IMR-90 (cell line): ENCODE measurements around the gene NES. TPM values are rescaled to one million over a fixed set of nuclear protein-coding genes. Genes with fewer than 3 reads are reported as not detected.

ENCODE experiments used
- ATAC-seq: fragments of 200-7000 bp; cut with Tn5 transposase; 2 replicates; pipeline ENCODE4 v1.9.1; 2020; ENCODE audit warnings: low read depth, mild to moderate bottlenecking, moderate library complexity
- BruUV-seq: library from RNA; stranded (reverse); fragments of 400-500 nt; replicated peaks from 2 replicates; lab custom pipeline; 2021; lab: Mats Ljungman, UMichigan
- CTCF ChIA-PET: fragments of 300-600 bp; formaldehyde crosslinking; extraction: SDS; loops from one replicate; lab custom pipeline; 2021; ENCODE audit warnings: antibody characterized with exemption; lab: Yijun Ruan, JAX
- POLR2A ChIA-PET: fragments of 300-600 bp; sonication (Branson Sonifier 250); formaldehyde crosslinking; loops from one replicate; lab custom pipeline; 2022; ENCODE audit warnings: antibody characterized with exemption; ENCODE audit not compliant: unreplicated experiment; lab: Charles Lee
- DNase-seq: peaks from one replicate; pipeline ENCODE4 v3.0.0; 2013
- H2AFZ ChIP-seq: replicated peaks from 2 replicates; pipeline ENCODE3; 2013; ENCODE audit warnings: low read length, mild to moderate bottlenecking; ENCODE audit not compliant: poor library complexity
- H2AK5ac ChIP-seq: 2 replicates; pipeline ENCODE4 v1.6.1; 2013; ENCODE audit warnings: low read depth, low read length, inconsistent platforms
- H2AK9ac ChIP-seq: replicated peaks from 2 replicates; pipeline ENCODE3; 2013; ENCODE audit warnings: mild to moderate bottlenecking, low read depth, low read length, moderate library complexity; ENCODE audit not compliant: poor library complexity
- H2BK120ac ChIP-seq: 2 replicates; pipeline ENCODE4 v1.6.1; 2013; ENCODE audit warnings: low read depth, low read length, inconsistent platforms
- H2BK15ac ChIP-seq: 3 replicates; pipeline ENCODE4 v1.6.1; 2013; ENCODE audit warnings: low read depth, low read length, inconsistent platforms
- H2BK20ac ChIP-seq: 2 replicates; pipeline ENCODE4 v1.6.1; 2013; ENCODE audit warnings: low read depth, mild to moderate bottlenecking, inconsistent platforms, low read length, moderate library complexity
- H2BK5ac ChIP-seq: 2 replicates; pipeline ENCODE4 v1.6.1; 2013; ENCODE audit warnings: mild to moderate bottlenecking, low read depth, low read length, inconsistent platforms; ENCODE audit not compliant: poor library complexity, severe bottlenecking
- H3K14ac ChIP-seq: replicated peaks from 2 replicates; pipeline ENCODE4 v1.6.1; 2013; ENCODE audit warnings: low read depth, low read length, inconsistent platforms
- H3K18ac ChIP-seq: 2 replicates; pipeline ENCODE4 v1.6.1; 2013; ENCODE audit warnings: low read depth, low read length, control low read depth
- H3K23ac ChIP-seq: 2 replicates; pipeline ENCODE4 v1.6.1; 2013; ENCODE audit warnings: low read depth, low read length, inconsistent platforms
- H3K27ac ChIP-seq: 2 replicates; pipeline ENCODE4 v1.5.1; 2013; ENCODE audit warnings: mild to moderate bottlenecking, control low read depth, low read length; ENCODE audit not compliant: insufficient read depth
- H3K27me3 ChIP-seq: 2 replicates; pipeline ENCODE4 v1.6.1; 2013; ENCODE audit warnings: low read length; ENCODE audit not compliant: control insufficient read depth, insufficient read depth
- H3K36me3 ChIP-seq: 2 replicates; pipeline ENCODE4 v1.6.1; 2013; ENCODE audit warnings: low read length, mixed read lengths; ENCODE audit not compliant: control insufficient read depth, insufficient read depth
- H3K4ac ChIP-seq: 2 replicates; pipeline ENCODE4 v1.6.1; 2013; ENCODE audit warnings: low read depth, low read length, inconsistent platforms
- H3K4me1 ChIP-seq: 2 replicates; pipeline ENCODE4 v1.6.1; 2013; ENCODE audit warnings: low read length, mixed read lengths; ENCODE audit not compliant: control insufficient read depth, insufficient read depth
- H3K4me2 ChIP-seq: 2 replicates; pipeline ENCODE4 v1.6.1; 2013; ENCODE audit warnings: low read depth, mild to moderate bottlenecking, control low read depth, low read length, moderate library complexity
- H3K4me3 ChIP-seq: 2 replicates; pipeline ENCODE4 v1.5.1; 2013; ENCODE audit warnings: low read depth, mild to moderate bottlenecking, control low read depth, low read length, moderate library complexity; ENCODE audit not compliant: insufficient read depth
- H3K56ac ChIP-seq: 2 replicates; pipeline ENCODE4 v1.6.1; 2013; ENCODE audit warnings: low read length, inconsistent platforms; ENCODE audit not compliant: insufficient read depth; ENCODE audit errors: extremely low read depth
- H3K79me1 ChIP-seq, 2 experiments: 2 replicates each; pipeline ENCODE4 v1.6.1; 2013; ENCODE audit warnings: low read length in 2 of 2, inconsistent platforms in 1 of 2, low read depth in 1 of 2
- H3K9ac ChIP-seq: 2 replicates; pipeline ENCODE4 v1.6.1; 2013; ENCODE audit warnings: low read depth, low read length, control low read depth
- H3K9me1 ChIP-seq: 2 replicates; pipeline ENCODE4 v1.6.1; 2013; ENCODE audit warnings: low read length, inconsistent platforms; ENCODE audit not compliant: insufficient read depth
- H3K9me3 ChIP-seq: 2 replicates; pipeline ENCODE4 v1.6.1; 2013; ENCODE audit warnings: low read length; ENCODE audit not compliant: control insufficient read depth, insufficient read depth
- H4K20me1 ChIP-seq: 2 replicates; pipeline ENCODE4 v1.6.1; 2013; ENCODE audit warnings: low read length, inconsistent platforms; ENCODE audit not compliant: insufficient read depth
- H4K5ac ChIP-seq: 2 replicates; pipeline ENCODE4 v1.6.1; 2013; ENCODE audit warnings: mild to moderate bottlenecking, low read depth, low read length, control low read depth
- H4K8ac ChIP-seq, 2 experiments: 2 replicates each; pipeline ENCODE4 v1.6.1; 2013; ENCODE audit warnings: low read depth in 2 of 2, low read length in 2 of 2, control low read depth in 1 of 2, inconsistent platforms in 1 of 2
- H4K91ac ChIP-seq: 2 replicates; pipeline ENCODE4 v1.6.1; 2013; ENCODE audit warnings: low read depth, low read length, inconsistent platforms; ENCODE audit not compliant: insufficient read depth
- BHLHE40 ChIP-seq: fragments of 150-350 bp; IDR thresholded peaks from 2 replicates; pipeline ENCODE4 v1.6.1; 2016; ENCODE audit warnings: mild to moderate bottlenecking, low read depth, low read length
- CEBPB ChIP-seq: IDR thresholded peaks from 2 replicates; pipeline ENCODE4 v1.6.1; 2012; ENCODE audit warnings: low read depth, low read length, improper control_type of control experiment
- CHD1 ChIP-seq: IDR thresholded peaks from 2 replicates; pipeline ENCODE4 v1.6.1; 2012; ENCODE audit warnings: low read depth, low read length, improper control_type of control experiment
- MAZ ChIP-seq: IDR thresholded peaks from 2 replicates; pipeline ENCODE4 v1.6.1; 2012; ENCODE audit warnings: low read depth, mild to moderate bottlenecking, low read length, improper control_type of control experiment, moderate library complexity, borderline replicate concordance
- NFE2L2 ChIP-seq: fragments of 150-350 bp; IDR thresholded peaks from 2 replicates; pipeline ENCODE4 v1.6.1; 2016; ENCODE audit warnings: low read depth, mild to moderate bottlenecking, low read length
- POLR2A ChIP-seq: IDR thresholded peaks from 2 replicates; pipeline ENCODE4 v1.6.1; 2012; ENCODE audit warnings: mild to moderate bottlenecking, low read depth, low read length
- RAD21 ChIP-seq: IDR thresholded peaks from 2 replicates; pipeline ENCODE4 v1.6.1; 2012; ENCODE audit warnings: low read length, improper control_type of control experiment
- RFX5 ChIP-seq: IDR thresholded peaks from 2 replicates; pipeline ENCODE4 v1.8.0; 2012; ENCODE audit warnings: low read depth, mild to moderate bottlenecking, low read length, moderate library complexity
- WGBS, 2 experiments: methylation state at CpG; one replicate each; pipeline versions ENCODE4 v1.1.5 to v1.1.7; 2013; ENCODE audit warnings: missing lambda C conversion rate in 2 of 2; ENCODE audit not compliant: insufficient read length in 1 of 2; ENCODE audit errors: extremely low coverage in 2 of 2; 5-methylcytosine and 5-hydroxymethylcytosine counted together
- dilution Hi-C: fragments of 300-500 bp; cut with HindIII; formaldehyde crosslinking; loops from one replicate; pipeline ENCODE4 v1.14.3; 2018; ENCODE audit warnings: low sequenced_read_pairs; ENCODE audit not compliant: unreplicated experiment
- in situ Hi-C: fragments of 300-500 bp; cut with MboI; formaldehyde crosslinking; loops from 3 replicates; pipeline ENCODE4 v1.14.3; 2019; ENCODE audit warnings: low sequenced_read_pairs, inconsistent platforms, mixed read lengths
- intact Hi-C: fragments of 100-400 bp; cut with micrococcal nuclease; formaldehyde crosslinking; loops from 2 replicates; pipeline ENCODE4 v1.10.0; 2022
- polyA plus RNA-seq, 3 experiments: library from polyadenylated mRNA; depleted of rRNA; stranded (reverse); fragments of >200 nt; gene quantifications; 2 replicates each; pipeline ENCODE4 v1.2.3, GENCODE V29; 2012; ENCODE audit warnings: low replicate concordance in 1 of 3
- total RNA-seq: library from RNA; depleted of rRNA; stranded (reverse); fragments of >200 nt; gene quantifications from 2 replicates; pipeline ENCODE4 v1.2.3, GENCODE V29; 2012
- TF ChIP-seq, protein P1 (sequence below): fragments of 150-350 bp; IDR thresholded peaks from 2 replicates; pipeline ENCODE4 v1.6.1; 2017; ENCODE audit warnings: mild to moderate bottlenecking, antibody characterized with exemption, low read length, low read depth

The NES gene
- total and polyA plus RNA-seq, 2 of the 4 experiments (the other 2 are of a cell fraction), result 25.3 to 40.1 TPM

DNA sequence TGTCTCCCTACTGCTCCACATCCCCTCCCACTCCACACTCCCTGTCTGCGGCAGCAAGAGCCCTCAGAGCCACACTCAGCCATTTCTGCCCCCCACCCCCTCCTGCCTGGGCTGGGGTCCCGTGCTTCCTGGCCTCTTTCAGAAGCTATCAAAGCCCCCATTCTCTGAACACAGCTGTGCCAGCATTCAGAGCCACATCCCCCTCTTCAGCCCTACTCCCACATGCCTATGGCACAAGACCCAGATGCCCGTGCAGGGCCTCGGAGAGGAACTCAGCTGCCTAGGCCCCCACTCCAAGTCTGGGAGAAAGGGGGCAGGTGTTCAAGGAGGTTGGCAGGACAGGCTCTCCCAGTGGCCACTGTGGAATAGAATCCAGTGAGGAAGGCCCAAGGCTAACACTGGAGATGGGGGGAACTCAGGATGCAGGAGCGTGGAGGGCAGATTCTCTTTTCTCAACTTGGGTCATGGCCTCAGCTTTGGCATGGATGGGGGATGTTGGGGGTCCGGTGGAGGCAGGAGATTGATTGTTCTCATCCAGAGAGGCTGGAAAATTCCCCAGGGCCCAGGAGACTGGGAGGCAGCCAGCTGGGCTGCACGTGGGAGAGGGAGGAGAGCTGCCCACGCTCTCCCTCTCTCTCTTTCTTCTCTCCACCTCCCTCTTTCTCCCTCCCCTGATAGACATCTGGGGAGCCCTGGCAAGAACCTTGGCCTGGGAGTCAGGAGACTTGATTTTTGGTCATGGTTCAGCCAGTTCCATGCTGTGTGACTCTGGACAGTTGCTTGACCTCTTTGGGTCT, 38.8 kb downstream of the NES start:
- H4K8ac ChIP-seq, result no peak overlapping the region
- no peak overlapping the region for H3K4ac ChIP-seq
- no peak overlapping the region for H4K5ac ChIP-seq
- H4K91ac ChIP-seq, result no peak overlapping the region
- no peak overlapping the region for H2BK15ac ChIP-seq
- no peak overlapping the region for H3K18ac ChIP-seq
- no peaks in the 10 kb centered on the region; the same call in 1 of the 2 replicates for H3K4me1 ChIP-seq
- H3K36me3 ChIP-seq, result no peaks in the 10 kb centered on the region
- peaks cover 11% of the 10 kb centered on the region; the same call in 1 of the 2 replicates for H4K20me1 ChIP-seq
- no TSS peak for BruUV-seq
- H2BK5ac ChIP-seq, result no peak overlapping the region
- intact Hi-C loops (no loop called here), in situ Hi-C loops (no loop called here), dilution Hi-C loops (no loop called here)
- no peak for TF ChIP-seq CEBPB
- TF ChIP-seq NFE2L2, result no peak
- no peak for TF ChIP-seq BHLHE40
- no peak for TF ChIP-seq CHD1
- TF ChIP-seq RAD21, result no peak
- no peak for TF ChIP-seq MAZ
- no peak for TF ChIP-seq POLR2A
- TF ChIP-seq, protein P1, sequence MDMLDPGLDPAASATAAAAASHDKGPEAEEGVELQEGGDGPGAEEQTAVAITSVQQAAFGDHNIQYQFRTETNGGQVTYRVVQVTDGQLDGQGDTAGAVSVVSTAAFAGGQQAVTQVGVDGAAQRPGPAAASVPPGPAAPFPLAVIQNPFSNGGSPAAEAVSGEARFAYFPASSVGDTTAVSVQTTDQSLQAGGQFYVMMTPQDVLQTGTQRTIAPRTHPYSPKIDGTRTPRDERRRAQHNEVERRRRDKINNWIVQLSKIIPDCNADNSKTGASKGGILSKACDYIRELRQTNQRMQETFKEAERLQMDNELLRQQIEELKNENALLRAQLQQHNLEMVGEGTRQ, result no peak
- no peak for TF ChIP-seq RFX5
- no peak overlapping the region for H2AK9ac ChIP-seq
- H3K56ac ChIP-seq, result no peak overlapping the region
- 38% methylated on average over 2 of the region's 8 CpGs; no CpG with 5 or more reads in 1 of the 2 experiments for WGBS, 2 experiments
- H3K23ac ChIP-seq, result no peak overlapping the region
- ATAC-seq (no peak), DNase-seq (no peak)
- no peak overlapping the region for H3K4me2 ChIP-seq
- H2AK5ac ChIP-seq, result no peak overlapping the region
- H3K14ac ChIP-seq, result no peak overlapping the region
- peaks cover 85% of the 10 kb centered on the region for H3K27me3 ChIP-seq
- no peak overlapping the region for H2AFZ ChIP-seq
- H3K79me1 ChIP-seq, result no peaks in the 10 kb centered on the region
- H3K9me1 ChIP-seq, result no peaks in the 10 kb centered on the region
- no peak overlapping the region for H3K27ac ChIP-seq
- CTCF ChIA-PET, result no interaction called here
- no peak overlapping the region for H2BK120ac ChIP-seq
- H3K9me3 ChIP-seq, result no peaks in the 10 kb centered on the region
- H2BK20ac ChIP-seq, result no peak overlapping the region
- H3K4me3 ChIP-seq, result no peak overlapping the region
- POLR2A ChIA-PET, result no interaction called here
- no peak overlapping the region for H3K9ac ChIP-seq
